IMR-90 (cell line): ENCODE measurements around the gene GPR39.

Experiments
- BHLHE40 ChIP-seq: fragments of 150-350 bp; IDR thresholded peaks from 2 replicates; pipeline ENCODE4 v1.6.1; 2016; ENCODE audit warnings: mild to moderate bottlenecking, low read depth, low read length
- CEBPB ChIP-seq: IDR thresholded peaks from 2 replicates; pipeline ENCODE4 v1.6.1; 2012; ENCODE audit warnings: low read depth, low read length, improper control_type of control experiment
- MAFK ChIP-seq: IDR thresholded peaks from 2 replicates; pipeline ENCODE4 v1.6.1; 2012; ENCODE audit warnings: low read depth, low read length, improper control_type of control experiment
- MXI1 ChIP-seq: IDR thresholded peaks from 2 replicates; pipeline ENCODE4 v1.6.1; 2012; ENCODE audit warnings: low read depth, mild to moderate bottlenecking, low read length, moderate library complexity, borderline replicate concordance
- NFE2L2 ChIP-seq: fragments of 150-350 bp; IDR thresholded peaks from 2 replicates; pipeline ENCODE4 v1.6.1; 2016; ENCODE audit warnings: low read depth, mild to moderate bottlenecking, low read length
- POLR2A ChIP-seq: IDR thresholded peaks from 2 replicates; pipeline ENCODE4 v1.6.1; 2012; ENCODE audit warnings: mild to moderate bottlenecking, low read depth, low read length
- RAD21 ChIP-seq: IDR thresholded peaks from 2 replicates; pipeline ENCODE4 v1.6.1; 2012; ENCODE audit warnings: low read length, improper control_type of control experiment
- SMC3 ChIP-seq: fragments of 150-350 bp; IDR thresholded peaks from 2 replicates; pipeline ENCODE4 v1.6.1; 2016; ENCODE audit warnings: low read depth, mild to moderate bottlenecking, antibody characterized with exemption, low read length, moderate library complexity
- TF ChIP-seq, protein P1 (sequence below): conservative IDR thresholded peaks from 2 replicates; pipeline ENCODE4 v1.5.1; 2012; ENCODE audit warnings: mild to moderate bottlenecking, low read depth, low read length, improper control_type of control experiment
- TF ChIP-seq, protein P2 (sequence below): fragments of 150-350 bp; IDR thresholded peaks from 2 replicates; pipeline ENCODE4 v1.6.1; 2017; ENCODE audit warnings: mild to moderate bottlenecking, antibody characterized with exemption, low read length, low read depth
- TF ChIP-seq, protein P3 (sequence below): fragments of 150-350 bp; IDR thresholded peaks from 2 replicates; pipeline ENCODE4 v1.6.1; 2016; ENCODE audit warnings: low read depth, mild to moderate bottlenecking, low read length, moderate library complexity, borderline replicate concordance

DNA sequence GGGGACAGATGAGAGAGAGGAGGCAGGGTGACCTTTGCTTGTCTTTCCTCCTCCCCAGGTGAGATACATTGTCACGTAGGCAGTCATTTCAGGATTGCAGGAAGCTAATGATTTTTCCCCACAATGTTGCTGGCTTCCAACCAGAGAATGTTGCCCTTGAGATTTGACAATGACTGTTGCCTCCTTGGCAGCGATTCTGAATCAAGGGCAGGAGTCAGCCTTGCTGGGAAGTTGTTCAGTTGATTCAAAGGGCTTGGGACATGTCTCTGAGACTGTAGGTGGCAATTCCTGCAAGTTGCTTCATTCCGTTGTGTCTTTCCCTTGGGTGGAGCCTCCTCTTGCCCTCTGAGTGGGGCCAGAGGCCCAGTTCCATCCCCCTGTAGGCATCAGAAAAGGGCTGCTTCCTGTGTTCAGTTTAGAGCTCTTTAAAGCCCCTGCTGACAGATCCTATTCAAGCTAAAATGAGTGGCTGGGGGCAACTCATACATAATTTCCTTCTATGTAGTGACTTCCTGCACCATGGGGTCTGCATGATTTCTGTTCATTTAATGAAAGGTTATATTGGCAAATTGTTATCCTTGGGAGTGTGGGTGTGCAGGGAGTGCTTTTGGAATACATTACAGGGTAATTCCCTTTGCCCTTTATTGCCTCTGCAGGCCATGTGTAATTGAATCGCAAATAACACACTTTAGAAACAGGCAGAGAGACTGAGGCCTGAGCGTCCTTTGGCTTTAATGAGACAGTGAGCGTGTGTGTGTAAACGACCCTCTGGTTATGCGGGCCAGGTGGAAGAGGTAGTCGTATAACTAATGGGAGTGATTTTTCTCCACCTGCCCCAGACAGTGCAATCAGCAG, 52.4 kb downstream of the GPR39 start:
- no peak for TF ChIP-seq SMC3
- no peak for TF ChIP-seq POLR2A
- TF ChIP-seq, protein P1, sequence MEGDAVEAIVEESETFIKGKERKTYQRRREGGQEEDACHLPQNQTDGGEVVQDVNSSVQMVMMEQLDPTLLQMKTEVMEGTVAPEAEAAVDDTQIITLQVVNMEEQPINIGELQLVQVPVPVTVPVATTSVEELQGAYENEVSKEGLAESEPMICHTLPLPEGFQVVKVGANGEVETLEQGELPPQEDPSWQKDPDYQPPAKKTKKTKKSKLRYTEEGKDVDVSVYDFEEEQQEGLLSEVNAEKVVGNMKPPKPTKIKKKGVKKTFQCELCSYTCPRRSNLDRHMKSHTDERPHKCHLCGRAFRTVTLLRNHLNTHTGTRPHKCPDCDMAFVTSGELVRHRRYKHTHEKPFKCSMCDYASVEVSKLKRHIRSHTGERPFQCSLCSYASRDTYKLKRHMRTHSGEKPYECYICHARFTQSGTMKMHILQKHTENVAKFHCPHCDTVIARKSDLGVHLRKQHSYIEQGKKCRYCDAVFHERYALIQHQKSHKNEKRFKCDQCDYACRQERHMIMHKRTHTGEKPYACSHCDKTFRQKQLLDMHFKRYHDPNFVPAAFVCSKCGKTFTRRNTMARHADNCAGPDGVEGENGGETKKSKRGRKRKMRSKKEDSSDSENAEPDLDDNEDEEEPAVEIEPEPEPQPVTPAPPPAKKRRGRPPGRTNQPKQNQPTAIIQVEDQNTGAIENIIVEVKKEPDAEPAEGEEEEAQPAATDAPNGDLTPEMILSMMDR, result no peak
- TF ChIP-seq MAFK, result no peak
- no peak for TF ChIP-seq CEBPB
- TF ChIP-seq MXI1, result no peak
- TF ChIP-seq, protein P2, sequence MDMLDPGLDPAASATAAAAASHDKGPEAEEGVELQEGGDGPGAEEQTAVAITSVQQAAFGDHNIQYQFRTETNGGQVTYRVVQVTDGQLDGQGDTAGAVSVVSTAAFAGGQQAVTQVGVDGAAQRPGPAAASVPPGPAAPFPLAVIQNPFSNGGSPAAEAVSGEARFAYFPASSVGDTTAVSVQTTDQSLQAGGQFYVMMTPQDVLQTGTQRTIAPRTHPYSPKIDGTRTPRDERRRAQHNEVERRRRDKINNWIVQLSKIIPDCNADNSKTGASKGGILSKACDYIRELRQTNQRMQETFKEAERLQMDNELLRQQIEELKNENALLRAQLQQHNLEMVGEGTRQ, result no peak
- TF ChIP-seq, protein P3, sequence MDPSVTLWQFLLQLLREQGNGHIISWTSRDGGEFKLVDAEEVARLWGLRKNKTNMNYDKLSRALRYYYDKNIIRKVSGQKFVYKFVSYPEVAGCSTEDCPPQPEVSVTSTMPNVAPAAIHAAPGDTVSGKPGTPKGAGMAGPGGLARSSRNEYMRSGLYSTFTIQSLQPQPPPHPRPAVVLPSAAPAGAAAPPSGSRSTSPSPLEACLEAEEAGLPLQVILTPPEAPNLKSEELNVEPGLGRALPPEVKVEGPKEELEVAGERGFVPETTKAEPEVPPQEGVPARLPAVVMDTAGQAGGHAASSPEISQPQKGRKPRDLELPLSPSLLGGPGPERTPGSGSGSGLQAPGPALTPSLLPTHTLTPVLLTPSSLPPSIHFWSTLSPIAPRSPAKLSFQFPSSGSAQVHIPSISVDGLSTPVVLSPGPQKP, result no peak
- no peak for TF ChIP-seq RAD21
- TF ChIP-seq NFE2L2, result no peak
- no peak for TF ChIP-seq BHLHE40
